GM12874 (cell line): ENCODE results near the gene MBD3.

Source experiments
- TF ChIP-seq, protein P1 (sequence below): IDR thresholded peaks from 2 replicates; pipeline ENCODE4 v1.5.1; 2011; ENCODE audit warnings: low read depth, mild to moderate bottlenecking, control low read depth, low read length, moderate library complexity; ENCODE audit not compliant: insufficient read depth

MBD3 gene

DNA sequence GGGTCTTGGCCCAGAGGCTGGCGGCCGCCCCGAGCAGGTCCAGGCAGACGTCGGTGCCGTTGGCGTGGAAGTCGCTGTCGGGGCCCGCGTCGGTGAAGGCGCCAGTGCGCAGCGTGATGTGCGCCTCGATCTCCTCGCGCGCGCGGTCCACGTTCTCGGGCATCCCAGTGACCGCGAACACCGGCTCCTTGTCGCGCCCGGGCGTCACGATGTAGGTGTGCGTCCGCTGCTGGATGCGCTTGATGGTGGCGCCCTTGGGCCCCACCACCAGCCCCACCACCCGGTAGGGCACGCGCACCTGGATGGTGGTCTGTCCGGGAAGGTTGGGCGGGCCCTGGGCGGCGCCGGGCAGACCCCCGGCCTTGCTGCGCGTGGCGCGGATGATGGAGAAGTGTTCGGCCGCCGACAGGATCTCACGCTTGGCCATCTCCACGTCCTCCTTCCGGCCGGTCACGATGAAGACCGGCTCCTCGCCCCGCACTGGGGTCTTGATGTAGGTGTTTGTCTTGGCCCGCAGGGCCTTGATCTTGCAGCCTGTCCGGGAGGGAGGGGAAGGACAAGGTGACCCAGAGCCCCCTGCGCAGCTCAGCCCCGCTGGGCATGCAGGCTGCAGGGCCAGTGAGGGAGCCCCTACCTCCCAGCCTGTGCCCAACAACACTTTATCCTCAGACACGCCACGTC, 36.1 kb downstream of the MBD3 start:
- TF ChIP-seq, protein P1, sequence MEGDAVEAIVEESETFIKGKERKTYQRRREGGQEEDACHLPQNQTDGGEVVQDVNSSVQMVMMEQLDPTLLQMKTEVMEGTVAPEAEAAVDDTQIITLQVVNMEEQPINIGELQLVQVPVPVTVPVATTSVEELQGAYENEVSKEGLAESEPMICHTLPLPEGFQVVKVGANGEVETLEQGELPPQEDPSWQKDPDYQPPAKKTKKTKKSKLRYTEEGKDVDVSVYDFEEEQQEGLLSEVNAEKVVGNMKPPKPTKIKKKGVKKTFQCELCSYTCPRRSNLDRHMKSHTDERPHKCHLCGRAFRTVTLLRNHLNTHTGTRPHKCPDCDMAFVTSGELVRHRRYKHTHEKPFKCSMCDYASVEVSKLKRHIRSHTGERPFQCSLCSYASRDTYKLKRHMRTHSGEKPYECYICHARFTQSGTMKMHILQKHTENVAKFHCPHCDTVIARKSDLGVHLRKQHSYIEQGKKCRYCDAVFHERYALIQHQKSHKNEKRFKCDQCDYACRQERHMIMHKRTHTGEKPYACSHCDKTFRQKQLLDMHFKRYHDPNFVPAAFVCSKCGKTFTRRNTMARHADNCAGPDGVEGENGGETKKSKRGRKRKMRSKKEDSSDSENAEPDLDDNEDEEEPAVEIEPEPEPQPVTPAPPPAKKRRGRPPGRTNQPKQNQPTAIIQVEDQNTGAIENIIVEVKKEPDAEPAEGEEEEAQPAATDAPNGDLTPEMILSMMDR: no peak

DNA sequence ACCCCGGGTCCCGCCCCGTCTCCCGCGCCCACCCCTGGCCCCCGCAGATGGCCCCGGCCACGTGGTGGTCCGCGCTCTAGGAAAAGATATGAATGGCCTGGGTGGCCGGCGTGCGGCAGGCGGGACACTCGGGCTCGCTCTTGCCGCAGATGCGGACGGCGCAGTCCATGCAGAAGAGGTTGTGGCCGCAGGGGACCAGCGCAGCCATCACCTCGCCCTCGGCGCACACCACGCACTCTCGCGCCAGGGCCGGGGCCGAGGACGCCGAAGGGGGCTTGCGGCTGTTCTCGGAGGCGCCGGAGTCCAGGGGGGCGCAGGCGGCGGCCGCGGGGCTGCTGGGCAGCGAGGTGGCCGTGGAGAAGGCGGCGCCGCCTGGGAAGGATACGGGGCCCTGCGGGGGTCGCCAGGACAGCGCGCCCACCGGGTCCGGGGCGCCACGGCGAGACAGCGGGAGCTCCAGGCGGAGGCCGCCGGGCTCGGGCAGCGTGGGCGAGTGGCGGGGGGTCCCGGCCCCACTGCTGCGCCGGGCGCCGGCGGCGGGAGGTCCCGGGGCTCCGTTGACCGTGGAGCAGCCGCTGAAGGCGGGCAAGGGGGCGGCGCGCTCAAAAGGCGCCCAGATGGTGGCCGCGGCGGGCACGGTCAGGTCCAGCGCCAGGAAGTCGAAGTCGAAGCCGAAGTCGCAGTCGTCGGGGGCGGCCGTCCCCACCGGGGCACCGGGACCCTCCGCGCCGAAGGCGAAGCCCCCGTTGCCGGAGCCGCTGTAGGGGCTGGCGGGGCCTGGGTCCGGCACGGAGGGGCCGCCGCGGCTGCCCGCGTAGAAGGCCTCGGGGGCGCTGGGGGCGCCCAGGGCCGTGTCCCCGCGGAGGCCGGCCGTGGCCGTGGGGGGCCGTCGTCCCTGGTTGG, 36.9 kb downstream of the MBD3 start:
- TF ChIP-seq, protein P1: no peak

DNA sequence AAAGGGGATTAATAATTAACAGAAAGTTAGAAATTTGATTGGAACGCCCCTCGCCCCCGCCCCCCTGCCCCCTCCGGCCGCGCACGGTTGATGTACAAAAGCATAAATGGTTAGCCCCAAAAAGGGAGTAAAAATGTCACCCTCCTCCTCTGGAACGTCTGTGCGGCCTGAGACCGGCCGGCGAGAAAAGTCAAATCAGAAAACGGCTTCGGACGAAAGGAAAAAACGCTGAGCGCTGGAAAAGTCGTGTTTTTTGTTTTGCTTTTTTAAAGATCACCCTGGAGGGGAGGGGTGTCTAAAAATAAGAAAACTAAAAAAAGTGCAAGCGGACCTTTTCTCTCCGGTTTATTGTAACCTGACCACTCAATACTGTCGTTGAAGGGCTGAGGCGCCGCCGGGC, 37.7 kb downstream of the MBD3 start:
- TF ChIP-seq, protein P1: no peak

DNA sequence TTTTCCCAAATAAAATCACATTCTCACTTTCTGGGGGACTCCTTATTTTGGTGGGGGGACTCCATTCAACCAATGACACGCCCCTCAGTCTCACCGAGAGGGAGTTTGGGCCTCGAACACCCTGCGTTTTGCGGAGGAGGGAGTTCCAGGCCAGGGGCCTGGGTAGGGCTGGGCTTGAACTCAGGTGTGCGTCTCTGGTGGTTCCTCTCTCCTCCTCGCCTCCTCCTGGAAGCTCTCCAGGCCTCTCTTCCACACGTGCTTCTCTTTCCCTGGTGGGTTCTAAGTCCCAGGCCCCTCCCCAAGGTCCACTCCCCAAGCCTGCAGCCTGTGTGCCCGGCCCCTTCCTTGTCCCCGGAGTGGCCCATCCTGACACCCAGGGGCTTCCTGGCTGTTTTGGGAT, 39.2 kb downstream of the MBD3 start:
- TF ChIP-seq, protein P1: no peak

DNA sequence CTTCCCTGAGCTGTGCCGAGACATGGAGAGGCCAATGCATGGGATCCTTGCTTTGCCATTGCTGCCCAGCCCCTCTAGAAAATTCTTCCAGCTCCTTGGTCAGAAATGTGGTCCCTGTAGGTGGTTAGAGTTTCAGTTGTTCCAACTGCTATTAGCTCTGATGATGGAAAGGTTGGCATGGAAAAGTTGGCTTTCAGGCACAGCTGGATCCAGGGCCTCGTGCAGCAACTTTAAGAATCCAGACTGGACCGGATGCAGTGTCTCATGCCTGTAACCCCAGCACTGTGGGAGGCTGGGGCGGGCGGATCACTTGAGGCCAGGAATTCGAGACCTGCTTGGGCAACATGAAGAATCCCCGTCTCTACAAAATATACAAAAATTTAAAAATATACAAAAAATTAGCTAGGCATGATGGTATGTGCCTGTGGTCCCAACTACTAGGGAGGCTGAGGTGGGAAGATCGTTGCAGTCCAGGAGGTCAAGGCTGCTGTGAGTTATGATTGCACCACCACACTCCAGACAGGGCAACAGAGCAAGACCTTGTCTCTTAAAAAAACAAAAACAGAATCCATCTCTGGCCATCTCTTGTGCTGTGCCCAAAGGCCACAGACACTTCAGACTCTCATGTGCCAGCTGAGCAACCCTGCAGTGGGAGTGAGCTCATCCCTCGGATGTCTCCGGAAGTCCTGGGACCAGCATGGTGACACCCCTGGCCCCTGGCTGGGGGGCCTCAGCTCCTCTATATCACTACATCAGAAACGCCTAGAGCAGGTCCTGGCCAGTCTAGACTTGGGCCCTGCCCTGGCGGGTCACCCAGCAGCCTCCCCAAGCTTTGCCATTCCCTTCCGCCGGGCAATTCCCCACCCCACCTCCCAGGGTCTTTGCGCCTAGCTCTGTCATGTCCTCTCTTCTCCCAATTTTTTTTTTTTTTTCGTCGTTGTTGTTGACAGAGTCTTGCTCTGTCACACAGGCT, 41.3 kb downstream of the MBD3 start:
- TF ChIP-seq, protein P1: no peak

DNA sequence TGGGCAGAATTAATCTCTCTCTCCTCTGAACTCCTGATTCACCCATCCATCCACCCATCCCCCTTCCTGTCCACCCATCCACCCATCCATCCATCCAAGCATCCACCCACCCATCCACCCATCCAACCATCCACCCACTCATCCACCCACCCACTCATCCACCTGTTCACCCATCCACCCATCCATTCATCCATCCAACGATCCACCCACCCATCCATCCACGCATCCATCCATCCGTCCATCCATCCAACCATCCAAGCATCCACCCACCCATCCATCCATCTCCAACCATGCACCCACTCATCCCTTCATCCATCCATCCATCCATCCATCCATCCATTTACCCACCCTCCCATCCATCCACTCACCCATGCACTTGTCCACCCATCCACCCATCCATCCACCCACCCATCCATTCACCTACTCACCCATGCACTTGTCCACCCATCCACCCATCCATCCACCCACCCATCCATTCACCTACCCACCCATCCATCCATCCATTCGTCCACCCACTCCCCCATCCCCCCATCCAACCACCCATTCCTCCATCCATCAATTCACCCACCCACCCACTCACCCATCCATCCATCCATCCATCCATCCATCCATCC, 43.2 kb downstream of the MBD3 start:
- TF ChIP-seq, protein P1: no peak
